RWPE2 (cell line): ENCODE data around the gene LAMA5.

Source experiments
- ATAC-seq: fragments of 200-7000 bp; cut with Tn5 transposase; 3 replicates; pipeline ENCODE4 v1.9.1; 2021; ENCODE audit warnings: low read depth
- DNase-seq: peaks from one replicate; pipeline ENCODE4 v3.0.0-alpha.2; 2020; ENCODE audit warnings: low spot score
- H3K27ac ChIP-seq: fragments of 450-650 bp; 2 replicates; pipeline ENCODE4 v1.5.1; 2017; ENCODE audit warnings: mild to moderate bottlenecking; ENCODE audit not compliant: poor library complexity, severe bottlenecking
- H3K27me3 ChIP-seq: fragments of 250-450 bp; sonication (Bioruptor Pico); 2 replicates; pipeline ENCODE4 v1.5.1; 2021; ENCODE audit warnings: mild to moderate bottlenecking, moderate library complexity; ENCODE audit not compliant: insufficient read depth, poor library complexity, severe bottlenecking
- H3K36me3 ChIP-seq: fragments of 250-450 bp; sonication (Bioruptor Pico); 2 replicates; pipeline ENCODE4 v1.5.1; 2020; ENCODE audit warnings: low read depth, mild to moderate bottlenecking, moderate library complexity
- H3K4me1 ChIP-seq: fragments of 250-450 bp; sonication (Bioruptor Pico); 2 replicates; pipeline ENCODE4 v1.5.1; 2021; ENCODE audit warnings: mild to moderate bottlenecking, moderate library complexity; ENCODE audit not compliant: insufficient read depth, poor library complexity, severe bottlenecking
- H3K4me3 ChIP-seq: fragments of 250-450 bp; sonication (Bioruptor Pico); 2 replicates; pipeline ENCODE4 v1.5.1; 2021; ENCODE audit warnings: mild to moderate bottlenecking, moderate library complexity; ENCODE audit not compliant: severe bottlenecking
- H3K9me3 ChIP-seq: fragments of 250-450 bp; sonication (Bioruptor Pico); 2 replicates; pipeline ENCODE4 v1.5.1; 2021; ENCODE audit warnings: mild to moderate bottlenecking, moderate library complexity; ENCODE audit not compliant: severe bottlenecking
- CTCF ChIP-seq: fragments of 450-650 bp; IDR thresholded peaks from one replicate; pipeline ENCODE4 v1.5.1; 2017; ENCODE audit warnings: mild to moderate bottlenecking, moderate library complexity; ENCODE audit not compliant: poor library complexity, severe bottlenecking

LAMA5 gene

GRCh38 chr20:62344782-62345181 is 22.3 kb downstream of the LAMA5 start:
- Histone ChIP-seq H3K27ac (no peak overlapping the region), H3K36me3 (peaks cover 95% of the 10 kb centered on the region)
- no peak for ATAC-seq

GRCh38 chr20:62344092-62344491 is 23.0 kb downstream of the LAMA5 start:
- H3K9me3 ChIP-seq, result no peaks in the 10 kb centered on the region
- no peak overlapping the region for H3K27ac ChIP-seq
- H3K4me1 ChIP-seq, result no peaks in the 10 kb centered on the region
- ATAC-seq, result peak; percentile 4; the same call in 1 of the 3 replicates
- no peak overlapping the region for H3K4me3 ChIP-seq
- H3K36me3 ChIP-seq, result peaks cover 99% of the 10 kb centered on the region
- no peak for TF ChIP-seq CTCF
- DNase-seq, result no peak
- no peaks in the 10 kb centered on the region for H3K27me3 ChIP-seq

More at GRCh38 chr20:62344782-62345181, 22.3 kb downstream of the LAMA5 start:
- no peak for DNase-seq
- H3K9me3 ChIP-seq, result no peaks in the 10 kb centered on the region
- H3K4me3 ChIP-seq, result no peak overlapping the region
- peaks cover 1% of the 10 kb centered on the region for H3K4me1 ChIP-seq
- no peak for TF ChIP-seq CTCF
- no peaks in the 10 kb centered on the region for H3K27me3 ChIP-seq

- ATAC-seq (no peak), DNase-seq (no peak)
- no peaks in the 10 kb centered on the region for H3K4me1 ChIP-seq
- H3K4me3 ChIP-seq, result no peak overlapping the region
- no peak overlapping the region for H3K27ac ChIP-seq
- H3K9me3 ChIP-seq, result no peaks in the 10 kb centered on the region
- no peaks in the 10 kb centered on the region for H3K27me3 ChIP-seq
- TF ChIP-seq CTCF, result no peak
- peaks cover 100% of the 10 kb centered on the region for H3K36me3 ChIP-seq
Observed at GRCh38 chr20:62342910-62343309, 24.2 kb downstream of the LAMA5 start.

- H3K4me3 ChIP-seq, result no peak overlapping the region
- H3K36me3 ChIP-seq, result peaks cover 100% of the 10 kb centered on the region
- no peaks in the 10 kb centered on the region for H3K9me3 ChIP-seq
- H3K27me3 ChIP-seq, result no peaks in the 10 kb centered on the region
- DNase-seq (no peak), ATAC-seq (no peak)
- no peak overlapping the region for H3K27ac ChIP-seq
- H3K4me1 ChIP-seq, result no peaks in the 10 kb centered on the region
- no peak for TF ChIP-seq CTCF
Observed at GRCh38 chr20:62339647-62340062, 27.5 kb downstream of the LAMA5 start.

GRCh38 chr20:62338294-62338620 is 28.9 kb downstream of the LAMA5 start:
- H3K36me3 ChIP-seq, result peaks cover 98% of the 10 kb centered on the region
- no peaks in the 10 kb centered on the region for H3K9me3 ChIP-seq
- H3K27ac ChIP-seq, result no peak overlapping the region

More at GRCh38 chr20:62338294-62338620, 28.9 kb downstream of the LAMA5 start:
- TF ChIP-seq CTCF, result no peak
- Histone ChIP-seq H3K4me1 (no peaks in the 10 kb centered on the region), H3K27me3 (no peaks in the 10 kb centered on the region), H3K4me3 (no peak overlapping the region)
- DNase-seq (peak; percentile 83), ATAC-seq (no peak)
